CD14-positive monocyte (primary cell): Measurements from ENCODE around the gene OGFOD2. TPM values are rescaled to one million over a fixed set of nuclear protein-coding genes. Genes with fewer than 3 reads are reported as not detected.
A peak's percentile ranks its signal among the peaks of the same experiment; 100 is the strongest.

Source experiments
- DNase-seq, 3 donors: peaks; one replicate each; pipeline ENCODE4 v3.0.0-alpha.2; 2011 to 2022
- H2AFZ ChIP-seq: 2 replicates; pipeline ENCODE4 v1.6.0; 2012; ENCODE audit warnings: mild to moderate bottlenecking, low read depth, low read length, inconsistent platforms; ENCODE audit not compliant: insufficient read depth, poor library complexity, severe bottlenecking
- H3K27ac ChIP-seq, 2 donors: 1 replicate in 1 of 2; 2 replicates in 1 of 2; pipeline ENCODE4 v1.5.1; 2012 to 2013; ENCODE audit warnings: low read length in 2 of 2, control low read depth in 1 of 2, inconsistent platforms in 1 of 2, low read depth in 1 of 2, mild to moderate bottlenecking in 1 of 2
- H3K27me3 ChIP-seq, 2 donors: one replicate each; pipeline versions ENCODE4 v1.6.0 to v1.6.1; 2011 to 2013; ENCODE audit warnings: low read length in 2 of 2; ENCODE audit not compliant: control insufficient read depth in 2 of 2, insufficient read depth in 2 of 2
- H3K36me3 ChIP-seq, 2 donors: replicated peaks in 1 of 2; 1 replicate in 1 of 2; 2 replicates in 1 of 2; pipeline versions ENCODE4 v1.5.1 to v1.6.1; 2012 to 2013; ENCODE audit warnings: low read length in 2 of 2, control low read depth in 1 of 2, inconsistent platforms in 1 of 2, mild to moderate bottlenecking in 1 of 2; ENCODE audit not compliant: insufficient read depth in 2 of 2, control insufficient read depth in 1 of 2
- H3K4me1 ChIP-seq, 2 donors: 1 replicate in 1 of 2; 2 replicates in 1 of 2; pipeline versions ENCODE4 v1.5.1 to v1.6.1; 2012 to 2013; ENCODE audit warnings: low read length in 2 of 2, control low read depth in 1 of 2, inconsistent platforms in 1 of 2, mild to moderate bottlenecking in 1 of 2, moderate library complexity in 1 of 2; ENCODE audit not compliant: insufficient read depth in 2 of 2, control insufficient read depth in 1 of 2
- H3K4me2 ChIP-seq: replicated peaks from 2 replicates; pipeline ENCODE3; 2012; ENCODE audit warnings: low read length, moderate library complexity, mild to moderate bottlenecking; ENCODE audit not compliant: poor library complexity, severe bottlenecking; ENCODE audit errors: extremely low read depth
- H3K4me3 ChIP-seq, 3 experiments: fragments of 200-600 bp in 1 of 3; sonication (generic) in 1 of 3; replicated peaks in 1 of 3; 1 replicate in 2 of 3; 2 replicates in 1 of 3; pipeline ENCODE4 v1.5.1; 2011 to 2013; ENCODE audit warnings: low read length in 3 of 3, mild to moderate bottlenecking in 3 of 3, control low read depth in 2 of 3, low read depth in 2 of 3, inconsistent platforms in 1 of 3, moderate library complexity in 1 of 3
- H3K79me2 ChIP-seq: 2 replicates; pipeline ENCODE4 v1.6.0; 2012; ENCODE audit warnings: mild to moderate bottlenecking, control low read depth, inconsistent platforms, low read length, moderate library complexity; ENCODE audit not compliant: insufficient read depth
- H3K9ac ChIP-seq: 2 replicates; pipeline ENCODE4 v1.6.0; 2017; ENCODE audit warnings: low read length, mild to moderate bottlenecking; ENCODE audit not compliant: insufficient read depth, poor library complexity, severe bottlenecking
- H3K9me3 ChIP-seq, 2 donors: replicated peaks in 1 of 2; 1 replicate in 1 of 2; 2 replicates in 1 of 2; pipeline versions ENCODE4 v1.5.1 to v1.6.1; 2012 to 2013; ENCODE audit warnings: low read length in 2 of 2, control low read depth in 1 of 2; ENCODE audit not compliant: control insufficient read depth in 1 of 2, insufficient read depth in 1 of 2
- H4K20me1 ChIP-seq: 2 replicates; pipeline ENCODE4 v1.6.0; 2012; ENCODE audit warnings: mild to moderate bottlenecking, low read length, control low read depth, moderate library complexity; ENCODE audit not compliant: insufficient read depth
- H3K27ac Mint-ChIP-seq, 7 donors: one replicate each; pipeline ENCODE4 v1.8.0; 2020; ENCODE audit warnings: mild to moderate bottlenecking in 7 of 7, mixed read lengths in 7 of 7, moderate library complexity in 6 of 7, inconsistent platforms in 2 of 7
- H3K27me3 Mint-ChIP-seq, 3 donors: one replicate each; pipeline ENCODE4 v1.8.0; 2021 to 2022; ENCODE audit warnings: low read depth in 3 of 3, mild to moderate bottlenecking in 3 of 3, mixed read lengths in 3 of 3, moderate library complexity in 3 of 3, inconsistent platforms in 1 of 3
- H3K36me3 Mint-ChIP-seq, 2 donors: one replicate each; pipeline ENCODE4 v1.8.0; 2020; ENCODE audit warnings: mixed read lengths in 2 of 2, inconsistent platforms in 1 of 2, mild to moderate bottlenecking in 1 of 2
- H3K4me1 Mint-ChIP-seq: one replicate; pipeline ENCODE4 v1.8.0; 2020; ENCODE audit warnings: mild to moderate bottlenecking, mixed read lengths
- H3K4me3 Mint-ChIP-seq, 2 donors: one replicate each; pipeline ENCODE4 v1.8.0; 2020; ENCODE audit warnings: mild to moderate bottlenecking in 2 of 2, mixed read lengths in 2 of 2, moderate library complexity in 1 of 2
- H3K9me3 Mint-ChIP-seq, 7 donors: one replicate each; pipeline ENCODE4 v1.8.0; 2020 to 2022; ENCODE audit warnings: mixed read lengths in 7 of 7, mild to moderate bottlenecking in 6 of 7, moderate library complexity in 6 of 7, inconsistent platforms in 2 of 7
- CTCF ChIP-seq: fragments of 200-600 bp; IDR thresholded peaks from one replicate; pipeline ENCODE4 v1.8.0; 2022; ENCODE audit warnings: antibody characterized with exemption, mild to moderate bottlenecking
- WGBS: methylation state at CpG from one replicate; pipeline ENCODE4 v1.1.5; 2013; ENCODE audit warnings: missing lambda C conversion rate; ENCODE audit not compliant: insufficient coverage; 5-methylcytosine and 5-hydroxymethylcytosine counted together
- intact Hi-C, 2 donors: fragments of 100-400 bp; cut with micrococcal nuclease; formaldehyde crosslinking; loops; one replicate each; pipeline versions ENCODE4 v1.15.0 to v1.15.1; 2023
- polyA plus RNA-seq, 3 donors: library from polyadenylated mRNA; depleted of rRNA in 1 of 3; unstranded in 2 of 3; stranded (reverse) in 1 of 3; fragments of 300-500 nt in 2 of 3; fragments of >200 nt in 1 of 3; fragmentation: Illumina TruSeq in 2 of 3; gene quantifications; 1 replicate in 2 of 3; 2 replicates in 1 of 3; pipeline ENCODE4 v1.2.3, GENCODE V29; 2012 to 2021

OGFOD2 gene
- polyA plus RNA-seq, 3 donors = 13.0 to 30.3 (median 13.6) TPM

GRCh38 chr12:122966743-122967550 is 8.1 kb upstream of the OGFOD2 start:
- Histone ChIP-seq H3K4me3 (peak overlapping the region in 1 of 3 experiments; percentile 76), H3K9ac (no peak overlapping the region), H3K4me2 (peak overlapping the region; percentile 85), H3K9me3 (no peaks in the 10 kb centered on the region), H3K36me3 (no peaks in the 10 kb centered on the region), H3K79me2 (no peaks in the 10 kb centered on the region), H3K4me1 (peaks cover 11 to 14% of the 10 kb centered on the region in 2 donors), H3K27ac (no peak overlapping the region), H3K27me3 (no peaks in the 10 kb centered on the region), H2AFZ (no peak overlapping the region), H4K20me1 (no peaks in the 10 kb centered on the region)
- Mint-ChIP-seq H3K27me3 (peaks cover 0 to 3% (median 0%) of the 10 kb centered on the region in 3 donors), H3K9me3 (no peaks in the 10 kb centered on the region), H3K27ac (peak overlapping the region in 2 of 7 donors; percentile 10 to 64), H3K4me3 (no peak overlapping the region), H3K4me1 (peaks cover 4% of the 10 kb centered on the region), H3K36me3 (no peaks in the 10 kb centered on the region)
- WGBS = 84% methylated on average over 10 of the region's 15 CpGs
- TF ChIP-seq CTCF = no peak
- intact Hi-C loops = no loop called here
- DNase-seq = no peak

GRCh38 chr12:122968104-122968503 is 6.9 kb upstream of the OGFOD2 start:
- Histone ChIP-seq H3K36me3 (no peaks in the 10 kb centered on the region), H2AFZ (no peak overlapping the region), H3K79me2 (no peaks in the 10 kb centered on the region), H3K4me2 (no peak overlapping the region), H3K4me1 (peaks cover 11 to 14% of the 10 kb centered on the region in 2 donors), H3K27me3 (no peaks in the 10 kb centered on the region), H4K20me1 (no peaks in the 10 kb centered on the region), H3K9ac (no peak overlapping the region), H3K9me3 (no peaks in the 10 kb centered on the region), H3K4me3 (no peak overlapping the region), H3K27ac (no peak overlapping the region)
- Mint-ChIP-seq H3K27ac (no peak overlapping the region), H3K4me1 (peaks cover 4% of the 10 kb centered on the region), H3K27me3 (peaks cover 0 to 3% (median 0%) of the 10 kb centered on the region in 3 donors), H3K9me3 (no peaks in the 10 kb centered on the region), H3K36me3 (no peaks in the 10 kb centered on the region), H3K4me3 (no peak overlapping the region)
- no peak for TF ChIP-seq CTCF
- WGBS = 100% methylated on average over 2 of the region's 2 CpGs
- intact Hi-C loops = no loop called here
- DNase-seq = no peak
